22Rv1 (cell line): ENCODE measurements around the gene SEPHS1.

Experiments
- ZFX ChIP-seq: fragments of 450-650 bp; IDR thresholded peaks from 2 replicates; pipeline ENCODE4 v1.6.1; 2017; ENCODE audit warnings: antibody characterized with exemption, borderline replicate concordance
- TF ChIP-seq, protein P1 (sequence below): fragments of 450-650 bp; IDR thresholded peaks from 2 replicates; pipeline ENCODE4 v1.5.1; 2017; ENCODE audit warnings: mild to moderate bottlenecking

DNA sequence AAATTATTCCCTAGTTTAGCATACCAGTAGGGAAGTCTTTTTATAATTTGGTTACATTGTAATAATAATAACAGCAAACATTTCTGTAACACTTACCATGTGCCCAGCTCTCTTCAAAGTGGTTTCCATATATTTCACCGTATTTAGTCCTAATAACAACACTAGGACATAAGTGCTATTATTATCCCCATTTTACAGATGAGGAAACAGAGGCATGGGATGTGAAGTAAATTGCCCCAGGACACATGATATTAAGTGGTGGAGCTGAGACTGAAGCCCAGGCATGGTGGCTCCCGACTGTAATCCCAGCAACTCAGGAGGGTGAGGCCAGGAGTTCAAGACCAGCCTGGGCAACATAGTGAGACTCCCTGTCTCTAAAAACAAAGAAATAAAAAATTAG lies 53.3 kb downstream of the SEPHS1 start:
- TF ChIP-seq, protein P1, sequence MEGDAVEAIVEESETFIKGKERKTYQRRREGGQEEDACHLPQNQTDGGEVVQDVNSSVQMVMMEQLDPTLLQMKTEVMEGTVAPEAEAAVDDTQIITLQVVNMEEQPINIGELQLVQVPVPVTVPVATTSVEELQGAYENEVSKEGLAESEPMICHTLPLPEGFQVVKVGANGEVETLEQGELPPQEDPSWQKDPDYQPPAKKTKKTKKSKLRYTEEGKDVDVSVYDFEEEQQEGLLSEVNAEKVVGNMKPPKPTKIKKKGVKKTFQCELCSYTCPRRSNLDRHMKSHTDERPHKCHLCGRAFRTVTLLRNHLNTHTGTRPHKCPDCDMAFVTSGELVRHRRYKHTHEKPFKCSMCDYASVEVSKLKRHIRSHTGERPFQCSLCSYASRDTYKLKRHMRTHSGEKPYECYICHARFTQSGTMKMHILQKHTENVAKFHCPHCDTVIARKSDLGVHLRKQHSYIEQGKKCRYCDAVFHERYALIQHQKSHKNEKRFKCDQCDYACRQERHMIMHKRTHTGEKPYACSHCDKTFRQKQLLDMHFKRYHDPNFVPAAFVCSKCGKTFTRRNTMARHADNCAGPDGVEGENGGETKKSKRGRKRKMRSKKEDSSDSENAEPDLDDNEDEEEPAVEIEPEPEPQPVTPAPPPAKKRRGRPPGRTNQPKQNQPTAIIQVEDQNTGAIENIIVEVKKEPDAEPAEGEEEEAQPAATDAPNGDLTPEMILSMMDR, result no peak
- no peak for TF ChIP-seq ZFX
